NCI-H82 treated with DMSO at 0.1 percent for 48 hours (cell line): ENCODE measurements around the gene SYCE1L.
A peak's percentile ranks its signal among the peaks of the same experiment; 100 is the strongest.
"Not testable (repeated sequence)": the region's sequence is repeated elsewhere in the genome, so short reads cannot be mapped to it uniquely, and the experiment has no call there.

Experiments
- DNase-seq: peaks from one replicate; lab custom pipeline; 2025; ENCODE audit not compliant: unreplicated experiment; lab: John Stamatoyannopoulos, UW

SYCE1L gene, protein sequence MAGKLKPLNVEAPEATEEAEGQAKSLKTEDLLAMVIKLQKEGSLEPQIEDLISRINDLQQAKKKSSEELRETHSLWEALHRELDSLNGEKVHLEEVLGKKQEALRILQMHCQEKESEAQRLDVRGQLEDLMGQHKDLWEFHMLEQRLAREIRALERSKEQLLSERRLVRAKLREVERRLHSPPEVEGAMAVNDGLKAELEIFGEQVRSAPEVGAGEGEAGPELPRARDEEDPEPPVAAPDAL

GRCh38 chr16:77199211-77199610 is at the start of gene SYCE1L:
TSS of gene SYCE1L (plus strand) at chr16:77199408. CDS start at chr16:77199452, 44 bp downstream.
- no peak for DNase-seq

DNA sequence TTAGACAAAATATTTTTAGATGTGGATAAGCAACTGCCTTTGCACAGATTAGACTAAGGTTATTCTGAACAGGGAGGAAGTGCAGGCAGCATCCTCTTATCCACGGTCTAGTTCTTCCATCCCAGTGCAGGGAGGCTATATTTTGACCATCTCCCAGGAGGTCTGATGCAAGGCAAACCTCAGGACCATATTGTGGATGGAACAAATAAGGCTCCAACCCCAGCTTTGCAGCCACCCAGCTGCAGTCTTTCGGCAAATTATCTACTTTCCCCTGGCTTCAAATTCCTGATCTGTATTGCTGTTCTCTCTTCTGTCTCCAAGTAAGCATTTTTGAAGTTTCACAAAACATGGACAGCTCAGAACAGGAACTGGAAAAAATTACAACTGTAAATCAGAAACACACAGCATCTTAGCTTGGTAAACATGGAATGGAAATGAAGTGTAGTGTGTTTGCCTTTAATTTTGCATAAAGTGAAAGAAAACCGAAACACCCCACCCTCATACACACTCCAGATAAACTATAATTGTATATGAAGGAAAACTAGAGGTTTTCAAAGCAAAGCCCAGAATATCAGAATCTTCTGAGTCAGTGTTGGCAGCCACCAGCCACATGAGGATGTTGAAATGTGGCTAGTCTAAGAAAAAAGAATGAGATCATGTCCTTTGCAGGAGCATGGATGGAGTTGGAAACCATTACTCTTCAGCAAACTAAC is 41.7 kb upstream of the SYCE1L start:
- no peak for DNase-seq

DNA sequence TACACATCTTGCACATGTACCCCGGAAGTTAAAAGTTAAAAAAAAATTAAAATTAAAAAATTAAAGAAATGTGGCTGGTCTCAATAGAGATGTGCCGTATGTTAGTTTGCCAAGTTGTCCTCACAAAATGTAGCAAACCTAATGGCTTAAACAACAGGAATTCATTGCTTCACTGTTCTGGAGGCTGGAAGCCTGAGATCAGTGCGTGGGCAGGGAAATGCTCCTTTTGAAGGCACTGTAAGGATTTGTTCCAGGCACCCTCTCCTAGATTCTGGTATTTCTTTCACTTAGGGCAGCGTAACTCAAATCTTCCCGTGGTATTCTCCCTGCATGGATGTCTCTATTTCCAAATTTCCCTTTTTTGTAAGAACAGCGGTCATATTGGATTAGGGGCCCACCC is 40.9 kb upstream of the SYCE1L start:
- DNase-seq = no peak

- no peak for DNase-seq
Observed at GRCh38 chr16:77165006-77165405, 34.2 kb upstream of the SYCE1L start.

- DNase-seq = not testable (repeated sequence)
Observed at GRCh38 chr16:77165536-77166236, 33.5 kb upstream of the SYCE1L start.

DNA sequence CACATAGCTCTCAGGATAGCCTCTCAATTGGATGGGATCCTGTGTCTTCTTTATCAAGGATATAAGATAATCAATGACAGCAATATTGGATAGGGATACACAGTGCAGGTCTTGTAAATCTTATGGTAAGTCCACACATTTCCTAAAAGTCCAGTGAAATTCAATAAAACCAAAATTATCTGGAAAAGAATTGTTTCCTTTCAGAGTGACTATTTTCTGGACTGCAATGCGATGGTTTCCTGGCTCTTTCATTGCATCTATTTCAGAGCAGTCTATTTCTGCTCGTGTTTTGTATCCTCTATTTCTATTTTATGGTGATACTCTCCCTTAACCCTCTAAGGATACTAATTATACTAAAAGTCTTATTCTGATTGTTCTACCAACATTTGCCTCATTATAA is 32.5 kb upstream of the SYCE1L start:
- DNase-seq = no peak

DNA sequence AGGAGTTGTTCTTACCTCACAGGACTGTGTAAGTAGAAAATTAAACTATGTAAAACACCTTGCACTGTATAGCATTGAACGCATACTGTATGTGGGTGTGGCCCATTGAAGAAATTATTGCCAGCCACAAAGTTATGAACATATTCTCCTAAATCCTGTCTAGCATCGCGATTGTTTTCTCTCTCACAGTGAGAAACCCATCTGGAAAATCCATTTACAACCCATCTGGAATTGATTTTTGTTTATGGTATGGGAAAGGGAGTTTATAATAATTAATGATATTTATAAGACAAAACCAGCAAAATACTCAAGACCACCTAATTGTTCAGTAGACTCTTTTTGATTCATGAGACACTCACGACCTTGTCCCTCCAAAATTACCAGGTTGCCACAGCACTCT is 30.3 kb upstream of the SYCE1L start:
- no peak for DNase-seq

- DNase-seq = no peak
Observed at GRCh38 chr16:77169650-77170236, 29.5 kb upstream of the SYCE1L start.

DNA sequence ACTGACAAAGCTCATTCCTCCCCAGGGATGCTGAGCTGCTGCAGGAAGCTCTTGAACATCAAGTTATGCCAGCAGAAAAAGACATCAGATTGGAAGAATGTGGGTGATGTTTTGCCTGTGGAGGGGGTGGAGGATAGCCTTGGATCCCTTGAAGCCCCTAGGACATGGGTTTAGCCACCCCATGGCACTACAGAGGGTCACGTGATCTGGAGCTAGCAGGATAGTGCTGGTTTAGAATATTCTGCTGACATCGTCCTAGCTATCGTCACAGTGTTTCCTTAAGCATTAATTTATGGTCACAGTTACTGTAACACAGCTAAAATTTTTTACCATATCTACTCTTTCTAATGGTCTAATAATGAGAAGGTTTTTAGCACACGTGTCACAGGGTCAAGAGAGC is 28.4 kb upstream of the SYCE1L start:
- DNase-seq = no peak

GRCh38 chr16:77171745-77172635 is 27.2 kb upstream of the SYCE1L start:
- DNase-seq = peak; percentile 14

DNA sequence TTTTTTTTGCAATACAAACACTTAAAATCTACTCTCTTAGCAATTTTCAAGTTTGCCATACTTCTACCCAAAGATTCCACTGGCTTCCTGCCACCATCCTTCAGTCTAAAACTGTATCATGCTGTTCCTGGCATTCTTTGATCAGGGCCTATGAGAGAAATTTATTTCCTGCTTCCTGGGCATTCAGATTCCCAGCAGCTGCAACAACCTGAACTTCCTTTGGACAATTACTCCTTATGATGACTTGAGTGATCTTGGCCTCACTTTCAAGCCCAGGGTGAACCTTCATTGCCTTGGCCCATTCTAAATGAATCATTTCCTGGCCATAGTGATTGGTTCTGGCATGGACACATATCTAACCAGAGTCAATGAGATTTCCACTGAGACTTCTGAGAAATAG is 26.3 kb upstream of the SYCE1L start:
- no peak for DNase-seq

- no peak for DNase-seq
Observed at GRCh38 chr16:77183137-77183536, 16.1 kb upstream of the SYCE1L start.

- DNase-seq = not testable (repeated sequence)
Observed at GRCh38 chr16:77186298-77186697, 12.9 kb upstream of the SYCE1L start.

GRCh38 chr16:77190190-77190477 is 9.1 kb upstream of the SYCE1L start:
- no peak for DNase-seq

DNA sequence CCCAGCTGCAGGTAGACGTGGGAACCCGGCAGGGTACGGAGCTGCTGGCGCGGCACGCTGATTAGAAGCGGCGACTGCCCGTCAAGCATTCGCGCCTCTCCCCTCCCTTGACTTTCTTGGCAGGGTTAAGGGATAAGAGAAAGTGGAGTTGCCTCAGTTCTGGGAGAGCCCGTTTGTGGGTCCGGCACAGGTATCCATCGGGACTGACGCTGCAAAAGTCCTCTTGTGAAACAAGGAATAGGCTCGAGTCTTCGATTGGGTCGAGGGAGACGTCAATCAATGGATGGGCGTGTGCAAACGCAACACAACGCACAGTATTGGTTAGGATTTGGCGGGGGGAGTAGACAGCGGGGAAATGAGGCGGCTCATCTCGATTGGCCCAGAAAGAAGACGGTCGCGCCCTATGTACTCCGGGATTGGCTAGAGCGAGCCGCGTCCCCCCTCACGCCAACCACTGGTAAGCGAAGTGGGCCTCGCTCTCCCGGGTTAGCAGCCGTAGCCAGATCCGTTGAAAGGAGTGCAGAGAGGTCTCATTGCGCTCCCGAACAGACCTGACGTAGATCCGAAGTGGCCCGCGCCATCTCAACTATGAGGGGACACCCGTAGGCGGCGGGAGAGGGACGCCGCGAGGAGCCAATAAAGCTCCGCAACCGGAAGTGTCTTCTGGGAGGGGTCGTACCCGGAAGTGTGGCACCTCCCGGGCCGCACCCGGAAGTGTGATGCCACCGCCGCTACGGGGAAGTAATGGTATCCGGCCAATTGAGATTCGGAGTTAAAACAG is 8.5 kb upstream of the SYCE1L start, which contains the start of gene MON1B:
MON1B (plus strand) TSS at position 713 of the 781 bp plus-strand sequence. CDS start 296 bp downstream, outside the sequence.
- peak; percentile 92 for DNase-seq

- DNase-seq = no peak
Observed at GRCh38 chr16:77191259-77191969, 7.8 kb upstream of the SYCE1L start.

DNA sequence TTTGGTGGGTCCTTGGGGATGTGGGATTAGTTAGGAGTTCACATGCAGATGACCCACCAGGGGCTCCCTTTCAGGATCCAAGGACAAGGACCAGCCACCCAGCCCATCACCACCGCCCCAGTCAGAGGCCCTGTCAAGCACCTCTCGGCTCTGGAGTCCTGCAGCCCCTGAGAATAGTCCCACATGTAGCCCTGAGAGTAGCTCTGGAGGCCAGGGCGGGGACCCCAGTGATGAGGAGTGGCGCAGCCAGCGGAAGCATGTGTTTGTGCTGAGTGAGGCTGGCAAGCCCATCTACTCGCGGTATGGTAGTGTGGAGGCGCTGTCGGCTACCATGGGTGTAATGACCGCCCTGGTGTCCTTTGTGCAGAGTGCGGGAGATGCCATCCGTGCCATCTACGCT is 5.8 kb upstream of the SYCE1L start:
- no peak for DNase-seq

- DNase-seq = no peak
Observed at GRCh38 chr16:77194295-77195231, 4.6 kb upstream of the SYCE1L start.
